Rectal smooth muscle tissue (tissue), 1 donor: ENCODE measurements around the gene GLI3.
A peak's percentile ranks its signal among the peaks of the same experiment; 100 is the strongest.
"Not testable (repeated sequence)": the region's sequence is repeated elsewhere in the genome, so short reads cannot be mapped to it uniquely, and the experiment has no call there.

Experiments used
- H3K27ac ChIP-seq: one replicate; pipeline ENCODE4 v1.7.0; 2013; ENCODE audit warnings: low read depth, low read length, inconsistent platforms
- H3K27me3 ChIP-seq: one replicate; pipeline ENCODE4 v1.7.0; 2013; ENCODE audit warnings: low read length; ENCODE audit not compliant: control insufficient read depth, insufficient read depth
- H3K36me3 ChIP-seq: one replicate; pipeline ENCODE4 v1.7.0; 2013; ENCODE audit warnings: low read length; ENCODE audit not compliant: control insufficient read depth, insufficient read depth
- H3K4me1 ChIP-seq: one replicate; pipeline ENCODE4 v1.7.0; 2013; ENCODE audit warnings: low read length; ENCODE audit not compliant: control insufficient read depth, insufficient read depth
- H3K4me3 ChIP-seq: one replicate; pipeline ENCODE4 v1.7.0; 2013; ENCODE audit warnings: low read length
- H3K9ac ChIP-seq: one replicate; pipeline ENCODE4 v1.7.0; 2013; ENCODE audit warnings: low read length

GLI3 gene

DNA sequence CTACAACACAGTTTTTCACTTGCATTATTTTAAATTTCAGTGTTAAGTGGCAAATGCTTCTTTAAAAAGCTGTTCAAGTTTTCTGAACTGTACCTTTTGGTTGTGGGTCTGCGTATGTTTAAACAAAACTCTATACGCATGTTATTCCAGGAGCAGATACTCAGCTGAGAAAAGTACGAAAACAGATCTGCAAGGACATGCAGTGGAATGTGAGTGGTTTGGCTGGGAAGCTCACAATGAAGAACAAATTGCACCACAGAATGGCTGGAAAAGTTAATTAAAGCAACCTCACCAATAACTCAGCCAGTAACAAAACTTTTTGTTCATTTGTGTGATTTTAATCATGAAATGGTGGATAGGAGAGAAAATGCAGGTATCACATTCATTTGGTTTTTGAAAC is 17.6 kb downstream of the GLI3 start:
- no peaks in the 10 kb centered on the region for H3K36me3 ChIP-seq
- H3K4me1 ChIP-seq, result peaks cover 7% of the 10 kb centered on the region
- H3K4me3 ChIP-seq, result no peak overlapping the region
- H3K9ac ChIP-seq, result no peak overlapping the region
- H3K27me3 ChIP-seq, result no peaks in the 10 kb centered on the region
- H3K27ac ChIP-seq, result no peak overlapping the region

DNA sequence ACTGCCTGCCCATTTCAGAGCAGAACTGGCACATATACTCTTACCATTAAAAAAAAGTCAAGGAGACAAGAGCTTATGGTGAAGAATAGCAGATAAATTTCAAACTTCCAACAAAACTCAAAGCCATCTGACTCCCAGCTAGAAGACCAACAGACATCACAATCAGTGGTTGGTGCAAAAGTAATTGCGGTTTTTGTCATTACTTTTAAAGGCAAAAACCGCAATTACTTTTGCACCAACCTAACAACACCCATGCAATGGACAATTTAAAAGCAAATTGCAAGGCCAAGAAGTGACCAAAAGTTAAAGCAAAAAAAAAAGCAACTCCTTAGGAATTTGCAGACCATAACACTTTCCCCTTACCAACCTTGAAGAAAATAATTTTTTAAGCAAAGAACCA is 18.8 kb downstream of the GLI3 start:
- peaks cover 7% of the 10 kb centered on the region for H3K4me1 ChIP-seq
- H3K9ac ChIP-seq, result no peak overlapping the region
- no peaks in the 10 kb centered on the region for H3K36me3 ChIP-seq
- no peaks in the 10 kb centered on the region for H3K27me3 ChIP-seq
- no peak overlapping the region for H3K27ac ChIP-seq
- no peak overlapping the region for H3K4me3 ChIP-seq

DNA sequence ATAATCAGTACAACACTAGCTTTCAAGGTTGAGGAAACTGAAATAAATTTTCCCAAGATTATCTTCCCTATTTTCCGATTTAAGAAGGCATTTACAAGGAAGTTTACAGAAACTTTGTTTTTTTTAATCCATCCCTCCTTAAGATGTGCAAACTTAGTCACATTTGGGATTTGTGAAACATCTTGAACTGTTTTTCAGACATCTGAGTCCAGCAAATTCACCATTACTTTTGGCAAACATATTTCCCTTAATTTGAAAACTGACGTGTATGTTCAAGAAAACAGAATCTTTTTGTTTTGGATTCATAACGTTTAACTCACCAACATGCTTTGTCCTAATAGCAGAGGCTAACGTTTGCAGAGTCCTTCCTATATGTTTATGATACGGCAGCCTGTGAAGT is 19.5 kb downstream of the GLI3 start:
- Histone ChIP-seq H3K27ac (no peak overlapping the region), H3K4me1 (peaks cover 7% of the 10 kb centered on the region), H3K27me3 (no peaks in the 10 kb centered on the region), H3K36me3 (no peaks in the 10 kb centered on the region), H3K4me3 (no peak overlapping the region), H3K9ac (no peak overlapping the region)

DNA sequence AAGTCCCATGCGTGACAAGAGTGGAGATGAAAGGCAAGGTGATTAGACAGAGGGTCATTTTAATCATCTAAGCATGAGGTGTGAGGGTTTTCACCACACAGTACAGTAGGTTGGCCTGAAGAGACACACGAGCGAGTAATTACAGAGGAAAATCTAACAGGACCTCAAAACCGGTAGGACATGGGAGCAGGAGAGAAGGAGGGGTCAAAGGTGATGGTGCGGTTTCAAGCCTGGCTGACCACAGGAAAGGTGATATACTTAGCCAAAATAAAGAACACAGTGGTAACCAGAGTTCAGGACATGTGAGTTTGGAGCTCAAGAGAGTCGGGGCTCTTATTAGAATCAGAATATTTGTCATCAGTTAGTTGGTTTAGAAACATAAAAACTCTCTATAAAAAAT is 20.0 kb downstream of the GLI3 start:
- H3K36me3 ChIP-seq, result no peaks in the 10 kb centered on the region
- H3K27me3 ChIP-seq, result no peaks in the 10 kb centered on the region
- H3K4me1 ChIP-seq, result peaks cover 7% of the 10 kb centered on the region
- no peak overlapping the region for H3K4me3 ChIP-seq
- no peak overlapping the region for H3K27ac ChIP-seq
- H3K9ac ChIP-seq, result no peak overlapping the region

DNA sequence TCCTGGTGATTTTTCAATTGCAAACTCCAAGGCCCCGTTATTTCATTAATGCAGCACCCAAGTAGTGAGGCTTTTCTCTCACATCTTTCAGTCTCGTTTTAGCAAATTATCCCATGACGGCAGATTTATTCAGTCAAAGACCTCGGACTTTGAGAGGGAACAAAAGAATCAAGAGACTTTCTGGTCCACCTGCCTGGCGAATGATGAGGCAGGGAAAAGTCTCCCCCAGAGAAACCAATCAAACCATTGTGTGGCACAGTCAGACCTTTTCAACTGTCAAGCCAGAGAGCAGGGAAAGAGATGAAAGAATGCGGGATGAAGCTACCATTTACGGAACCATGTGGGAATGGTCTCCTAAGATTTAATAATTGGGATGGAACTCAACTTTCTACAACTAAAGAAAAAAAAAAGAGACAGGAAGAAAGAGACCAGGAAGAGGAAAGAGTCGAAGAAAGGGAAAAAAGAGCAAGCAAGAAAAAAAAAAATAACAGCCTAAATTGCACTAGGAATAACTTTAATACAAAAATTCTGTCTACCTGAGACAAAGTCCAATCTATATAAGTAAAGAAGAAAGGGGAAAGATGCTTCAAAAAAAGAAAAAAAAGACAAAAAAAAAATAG is 22.8 kb downstream of the GLI3 start:
- Histone ChIP-seq H3K4me3 (no peak overlapping the region), H3K9ac (no peak overlapping the region), H3K27ac (no peak overlapping the region), H3K4me1 (no peaks in the 10 kb centered on the region), H3K36me3 (no peaks in the 10 kb centered on the region), H3K27me3 (no peaks in the 10 kb centered on the region)

DNA sequence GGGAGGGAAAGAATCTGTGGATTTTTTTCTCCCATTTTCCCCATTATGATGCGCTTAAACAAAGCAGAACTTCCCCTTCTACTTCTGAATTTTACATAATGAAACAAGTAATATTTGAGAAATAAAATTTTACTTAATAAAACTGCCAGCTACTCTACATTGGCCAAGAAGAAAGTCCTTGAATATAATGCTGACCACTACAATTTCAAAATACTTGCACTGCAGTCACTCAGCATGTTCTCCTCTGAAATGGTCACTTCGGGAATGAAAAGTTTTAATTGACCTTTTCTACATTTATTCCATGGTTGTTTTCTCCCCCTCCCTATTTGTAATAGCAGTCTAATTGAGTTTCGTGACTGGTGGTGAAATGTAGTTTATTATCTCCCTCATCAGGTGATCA is 23.9 kb downstream of the GLI3 start:
- peak overlapping the region; percentile 25 for H3K27ac ChIP-seq
- no peaks in the 10 kb centered on the region for H3K27me3 ChIP-seq
- H3K4me3 ChIP-seq, result no peak overlapping the region
- no peaks in the 10 kb centered on the region for H3K4me1 ChIP-seq
- H3K36me3 ChIP-seq, result no peaks in the 10 kb centered on the region
- no peak overlapping the region for H3K9ac ChIP-seq

DNA sequence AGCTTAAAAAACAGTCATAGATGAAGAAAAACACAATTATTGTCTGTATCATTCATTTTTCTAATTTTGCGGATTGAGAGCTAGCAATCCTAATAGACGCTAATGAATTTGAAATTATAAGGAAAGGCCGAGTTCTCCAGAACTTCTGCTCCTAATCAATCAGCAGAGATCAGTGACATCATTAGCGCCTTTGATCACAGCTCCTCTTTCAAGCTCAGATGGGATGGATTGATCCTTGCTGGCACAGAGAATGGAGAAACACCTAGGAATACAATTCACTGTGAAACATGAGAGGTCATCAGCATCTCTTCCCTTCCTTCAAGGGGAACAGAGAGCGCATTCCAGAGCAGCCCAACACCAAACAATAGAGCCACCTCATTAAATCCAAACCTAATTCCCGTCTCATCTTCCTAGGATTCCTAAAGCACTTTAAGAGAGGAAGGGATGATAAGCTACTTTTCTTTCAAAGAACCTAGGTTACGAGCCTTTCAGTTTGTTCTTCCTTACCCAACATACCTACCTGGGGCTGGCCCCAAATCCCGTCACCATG is 24.4 kb downstream of the GLI3 start:
- H3K27me3 ChIP-seq, result no peaks in the 10 kb centered on the region

DNA sequence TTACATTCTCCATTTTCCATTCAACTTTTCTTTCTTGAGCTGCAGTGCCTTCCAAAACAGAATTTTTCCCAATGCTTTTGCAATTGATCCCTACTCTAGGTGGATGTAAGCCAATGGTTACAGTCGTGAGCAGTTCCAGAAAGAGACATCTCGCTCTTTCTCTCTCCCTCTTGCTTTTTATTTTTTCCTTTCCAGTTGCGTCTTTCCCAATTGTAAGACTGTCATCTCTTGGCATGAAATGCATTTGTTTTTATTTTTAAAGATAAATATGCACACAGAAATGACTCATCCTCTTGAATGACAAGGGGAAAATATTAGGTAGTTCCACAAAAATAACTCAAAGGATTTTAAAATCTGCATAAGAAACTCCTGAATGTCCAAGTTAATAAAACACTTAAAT is 25.1 kb downstream of the GLI3 start:
- H3K27ac ChIP-seq, result no peak overlapping the region
- no peak overlapping the region for H3K9ac ChIP-seq
- H3K4me1 ChIP-seq, result no peaks in the 10 kb centered on the region
- no peaks in the 10 kb centered on the region for H3K27me3 ChIP-seq
- H3K4me3 ChIP-seq, result no peak overlapping the region
- no peaks in the 10 kb centered on the region for H3K36me3 ChIP-seq

More for the DNA sequence above, 24.4 kb downstream of the GLI3 start:
- Histone ChIP-seq H3K9ac (no peak overlapping the region), H3K4me3 (no peak overlapping the region), H3K4me1 (no peaks in the 10 kb centered on the region), H3K36me3 (no peaks in the 10 kb centered on the region), H3K27ac (no peak overlapping the region)

DNA sequence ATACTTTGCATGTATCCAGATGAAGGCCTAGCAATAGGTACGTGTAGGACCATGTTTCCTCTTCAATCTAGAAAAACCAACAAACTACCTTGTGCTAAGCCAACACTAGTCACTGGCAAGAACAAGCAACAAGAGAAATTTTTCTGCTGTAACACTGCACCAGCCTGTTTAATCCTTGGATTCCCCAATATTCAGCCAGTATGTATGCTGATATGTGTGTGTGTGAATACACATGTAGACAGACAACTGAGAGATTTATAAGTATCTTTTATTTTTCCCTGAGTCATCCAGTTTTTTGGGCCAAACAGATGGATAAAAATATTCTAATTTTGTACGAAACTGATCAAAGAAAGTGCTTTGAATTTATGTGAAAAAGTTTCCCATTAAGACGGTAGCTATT is 26.2 kb downstream of the GLI3 start:
- Histone ChIP-seq H3K27ac (no peak overlapping the region), H3K9ac (no peak overlapping the region), H3K36me3 (no peaks in the 10 kb centered on the region)

DNA sequence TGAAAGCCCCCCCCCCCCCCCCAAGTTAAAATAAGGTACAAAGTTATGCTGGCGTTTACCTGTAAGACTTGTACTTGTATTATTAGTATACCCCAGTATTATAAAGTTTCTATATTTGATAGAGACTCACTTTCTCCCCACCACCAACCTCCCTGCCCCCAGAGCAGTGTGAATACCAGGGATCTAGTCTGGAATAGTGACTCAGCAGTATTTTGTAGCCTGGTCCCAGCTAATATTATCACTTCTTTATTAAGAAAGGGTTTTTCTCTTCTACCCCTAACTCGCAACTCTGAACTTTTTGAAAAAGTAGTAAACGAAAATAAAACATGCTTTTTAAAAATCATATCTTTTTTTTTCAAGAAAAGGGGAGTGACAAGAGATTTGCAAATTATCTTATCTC is 26.7 kb downstream of the GLI3 start:
- H3K27ac ChIP-seq, result no peak overlapping the region
- H3K36me3 ChIP-seq, result no peaks in the 10 kb centered on the region

More for the DNA sequence above, 26.2 kb downstream of the GLI3 start:
- H3K27me3 ChIP-seq, result no peaks in the 10 kb centered on the region
- no peaks in the 10 kb centered on the region for H3K4me1 ChIP-seq
- H3K4me3 ChIP-seq, result no peak overlapping the region

DNA sequence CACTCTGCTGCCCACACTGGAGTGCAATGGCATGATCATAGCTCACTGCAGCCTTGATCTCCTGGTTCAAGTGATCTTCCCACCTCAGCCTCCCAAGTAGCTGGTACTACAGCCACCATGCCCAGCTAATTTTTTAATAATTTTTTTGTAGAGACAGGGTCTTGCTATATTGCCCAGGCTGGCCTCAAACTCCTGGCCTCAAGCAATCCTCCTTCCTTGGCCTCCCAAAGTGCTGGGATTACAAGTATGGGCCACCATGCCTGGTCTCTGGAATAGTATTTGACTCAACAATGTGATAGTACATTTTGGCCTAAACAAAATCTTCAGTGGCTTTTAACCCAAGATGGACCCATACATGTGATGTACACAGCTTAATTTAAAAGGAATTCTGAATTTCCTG is 27.9 kb downstream of the GLI3 start:
- H3K27ac ChIP-seq, result peak overlapping the region; percentile 24
- H3K27me3 ChIP-seq, H3K9ac ChIP-seq, H3K4me1 ChIP-seq, H3K4me3 ChIP-seq, H3K36me3 ChIP-seq: not testable (repeated sequence)

More for the DNA sequence above, 26.7 kb downstream of the GLI3 start:
- Histone ChIP-seq H3K4me3 (no peak overlapping the region), H3K27me3 (no peaks in the 10 kb centered on the region), H3K4me1 (no peaks in the 10 kb centered on the region), H3K9ac (no peak overlapping the region)

DNA sequence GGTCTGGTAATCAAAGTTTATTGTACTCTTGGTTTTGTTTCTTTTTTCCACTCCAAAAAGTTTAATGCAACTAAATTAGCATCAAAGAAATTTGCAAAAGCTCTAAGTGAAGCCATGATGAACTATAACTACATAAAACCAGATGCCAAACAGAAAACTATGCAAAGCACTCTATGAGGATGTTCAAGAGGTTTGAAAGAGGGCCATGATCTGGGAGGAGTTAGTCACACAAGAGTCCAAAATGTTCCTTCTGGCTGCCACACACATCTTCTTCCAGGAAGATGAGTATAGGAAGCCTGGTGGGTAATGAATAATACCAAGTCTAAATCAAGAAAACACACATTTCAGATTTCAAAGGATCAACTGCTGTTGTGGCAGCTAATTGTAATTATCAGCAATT is 28.4 kb downstream of the GLI3 start:
- Histone ChIP-seq H3K36me3 (no peaks in the 10 kb centered on the region), H3K27me3 (no peaks in the 10 kb centered on the region), H3K9ac (no peak overlapping the region), H3K27ac (no peak overlapping the region), H3K4me1 (no peaks in the 10 kb centered on the region), H3K4me3 (no peak overlapping the region)

DNA sequence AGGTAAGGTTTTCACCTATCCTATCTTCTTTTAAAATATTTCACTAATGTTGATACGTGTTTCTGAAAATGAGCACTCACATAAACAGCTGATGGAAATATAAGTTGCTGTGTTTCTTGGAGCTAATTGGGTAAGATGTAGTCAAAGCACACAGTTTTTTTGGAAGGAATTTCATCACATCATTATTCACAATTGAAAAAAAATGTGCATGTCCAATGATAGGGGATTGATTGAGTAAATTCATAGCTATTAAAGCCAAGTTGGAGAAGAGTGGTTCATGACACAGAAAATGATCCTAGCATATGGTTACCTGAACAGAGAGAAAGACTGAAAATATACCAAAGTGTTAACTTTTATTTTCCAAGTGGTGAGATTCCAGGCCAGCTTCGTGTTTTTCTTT is 29.6 kb downstream of the GLI3 start:
- Histone ChIP-seq H3K27ac (no peak overlapping the region), H3K36me3 (no peaks in the 10 kb centered on the region), H3K27me3 (no peaks in the 10 kb centered on the region), H3K4me3 (no peak overlapping the region), H3K9ac (no peak overlapping the region), H3K4me1 (no peaks in the 10 kb centered on the region)
